Activated CD8-positive, alpha-beta T cell treated with anti-CD3 and anti-CD28 coated beads for 36 hours (primary cell): ENCODE measurements around the gene KCNMB2. TPM values are rescaled to one million over a fixed set of nuclear protein-coding genes. Genes with fewer than 3 reads are reported as not detected.

Experiments used
- ATAC-seq: fragments of 200-7000 bp; cut with Tn5 transposase; one replicate; pipeline ENCODE4 v1.10.0; 2021; ENCODE audit warnings: mild to moderate bottlenecking, moderate library complexity
- CTCF ChIA-PET: fragments of 350-600 bp; sonication (Branson Sonifier 250); formaldehyde crosslinking; loops from one replicate; lab custom pipeline; 2021; ENCODE audit warnings: antibody characterized with exemption; lab: Charles Lee
- POLR2A ChIA-PET: fragments of 350-600 bp; sonication (Branson Sonifier 250); formaldehyde crosslinking; loops from one replicate; lab custom pipeline; 2021; ENCODE audit warnings: antibody characterized with exemption; lab: Charles Lee
- DNase-seq: peaks from one replicate; pipeline ENCODE4 v3.0.0-alpha.2; 2020
- H3K27ac Mint-ChIP-seq: one replicate; pipeline ENCODE4 v1.8.0; 2021; ENCODE audit warnings: mild to moderate bottlenecking, mixed read lengths
- H3K27me3 Mint-ChIP-seq: one replicate; pipeline ENCODE4 v1.8.0; 2021; ENCODE audit warnings: mixed read lengths
- H3K36me3 Mint-ChIP-seq: one replicate; pipeline ENCODE4 v1.8.0; 2021; ENCODE audit warnings: low read depth, mixed read lengths
- H3K4me1 Mint-ChIP-seq: one replicate; pipeline ENCODE4 v1.8.0; 2021; ENCODE audit warnings: low read depth, mixed read lengths
- H3K4me3 Mint-ChIP-seq: one replicate; pipeline ENCODE4 v1.8.0; 2021; ENCODE audit warnings: mild to moderate bottlenecking, moderate library complexity, mixed read lengths
- H3K9me3 Mint-ChIP-seq: one replicate; pipeline ENCODE4 v1.8.0; 2021; ENCODE audit warnings: mixed read lengths
- intact Hi-C: fragments of 100-400 bp; cut with micrococcal nuclease; formaldehyde crosslinking; loops from one replicate; pipeline ENCODE4 v1.10.0; 2022
- total RNA-seq, 2 experiments: library from RNA; stranded (reverse); gene quantifications; one replicate each; pipeline ENCODE4 v1.2.3, GENCODE V29; 2021
- TF ChIP-seq, protein P1 (sequence below): fragments of 200-600 bp; IDR thresholded peaks from one replicate; pipeline ENCODE4 v1.8.0; 2022; ENCODE audit warnings: antibody characterized with exemption, mild to moderate bottlenecking

Gene KCNMB2
- total RNA-seq, 2 experiments from 2014 or later, result not detected

DNA sequence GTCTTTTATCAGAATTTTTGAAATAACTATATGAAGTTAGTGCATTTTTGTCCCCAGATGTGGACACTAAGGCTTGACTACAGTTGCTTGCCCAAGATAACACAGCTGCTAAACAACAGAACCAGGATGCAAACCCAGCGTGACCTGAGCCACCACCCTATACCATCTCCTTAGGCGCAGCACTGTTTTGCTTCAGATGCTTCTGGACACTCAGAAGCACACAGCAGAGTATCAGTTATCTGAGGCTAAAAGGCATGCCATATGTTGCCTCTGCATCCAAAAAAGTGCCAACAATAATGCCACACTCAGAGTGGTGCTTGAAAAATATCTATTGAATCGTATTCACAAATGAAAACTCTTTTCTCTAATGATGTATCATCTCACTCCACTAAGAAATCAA lies 24.5 kb downstream of the KCNMB2 start:
- DNase-seq (no peak), ATAC-seq (no peak)
- Mint-ChIP-seq H3K27ac (no peak overlapping the region), H3K9me3 (no peaks in the 10 kb centered on the region), H3K4me1 (no peaks in the 10 kb centered on the region), H3K27me3 (peaks cover 2% of the 10 kb centered on the region), H3K36me3 (no peaks in the 10 kb centered on the region), H3K4me3 (no peak overlapping the region)
- intact Hi-C loops, result no loop called here
- ChIA-PET CTCF (no interaction called here), POLR2A (no interaction called here)
- TF ChIP-seq, protein P1, sequence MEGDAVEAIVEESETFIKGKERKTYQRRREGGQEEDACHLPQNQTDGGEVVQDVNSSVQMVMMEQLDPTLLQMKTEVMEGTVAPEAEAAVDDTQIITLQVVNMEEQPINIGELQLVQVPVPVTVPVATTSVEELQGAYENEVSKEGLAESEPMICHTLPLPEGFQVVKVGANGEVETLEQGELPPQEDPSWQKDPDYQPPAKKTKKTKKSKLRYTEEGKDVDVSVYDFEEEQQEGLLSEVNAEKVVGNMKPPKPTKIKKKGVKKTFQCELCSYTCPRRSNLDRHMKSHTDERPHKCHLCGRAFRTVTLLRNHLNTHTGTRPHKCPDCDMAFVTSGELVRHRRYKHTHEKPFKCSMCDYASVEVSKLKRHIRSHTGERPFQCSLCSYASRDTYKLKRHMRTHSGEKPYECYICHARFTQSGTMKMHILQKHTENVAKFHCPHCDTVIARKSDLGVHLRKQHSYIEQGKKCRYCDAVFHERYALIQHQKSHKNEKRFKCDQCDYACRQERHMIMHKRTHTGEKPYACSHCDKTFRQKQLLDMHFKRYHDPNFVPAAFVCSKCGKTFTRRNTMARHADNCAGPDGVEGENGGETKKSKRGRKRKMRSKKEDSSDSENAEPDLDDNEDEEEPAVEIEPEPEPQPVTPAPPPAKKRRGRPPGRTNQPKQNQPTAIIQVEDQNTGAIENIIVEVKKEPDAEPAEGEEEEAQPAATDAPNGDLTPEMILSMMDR, result no peak

GRCh38 chr3:178561239-178561638 lies 25.0 kb downstream of the KCNMB2 start:
- no peak overlapping the region for H3K4me3 Mint-ChIP-seq
- ATAC-seq, result no peak
- intact Hi-C loops, result no loop called here
- no peaks in the 10 kb centered on the region for H3K36me3 Mint-ChIP-seq
- H3K27ac Mint-ChIP-seq, result no peak overlapping the region
- CTCF ChIA-PET, result no interaction called here
- no peaks in the 10 kb centered on the region for H3K9me3 Mint-ChIP-seq
- TF ChIP-seq, protein P1, result no peak
- POLR2A ChIA-PET, result no interaction called here
- peaks cover 2% of the 10 kb centered on the region for H3K27me3 Mint-ChIP-seq
- no peak for DNase-seq
- no peaks in the 10 kb centered on the region for H3K4me1 Mint-ChIP-seq

DNA sequence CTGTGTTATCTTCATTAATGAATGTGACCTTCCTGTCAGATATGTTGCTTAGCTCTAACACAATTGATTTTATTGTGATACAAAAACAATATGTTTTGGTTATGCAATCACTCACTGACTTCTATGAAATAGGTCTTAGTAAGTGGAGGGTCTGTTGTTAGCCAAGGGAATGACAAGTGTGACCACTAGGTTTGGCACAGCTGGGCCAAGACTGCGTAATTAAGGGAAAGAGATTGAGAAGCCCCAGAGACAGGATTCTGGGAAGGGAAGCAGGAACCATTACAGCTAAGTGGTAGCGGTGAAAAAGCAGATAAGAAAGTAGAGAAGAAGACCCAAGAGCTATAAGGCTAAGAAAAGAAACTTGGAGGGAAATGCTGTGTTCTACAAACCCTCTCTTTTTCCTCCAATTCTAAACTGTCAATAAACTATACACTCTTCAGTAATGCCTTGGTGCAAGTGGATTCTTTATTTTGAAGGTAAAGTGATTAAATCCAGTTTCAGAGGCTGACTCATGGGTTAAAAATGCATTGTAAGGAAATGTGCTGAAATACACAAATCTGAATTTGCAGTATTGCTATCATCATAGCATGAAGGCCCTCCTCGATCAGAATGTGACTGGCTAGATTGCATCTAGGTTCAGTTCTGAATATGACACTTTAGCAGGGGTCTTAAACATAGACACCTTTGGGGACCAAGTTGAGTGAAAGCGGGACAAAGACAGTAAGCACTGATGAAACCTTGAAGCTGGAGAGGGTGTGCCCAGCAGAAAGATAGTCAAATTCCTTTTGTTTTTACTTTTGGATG lies 26.1 kb downstream of the KCNMB2 start:
- no peaks in the 10 kb centered on the region for H3K9me3 Mint-ChIP-seq

DNA sequence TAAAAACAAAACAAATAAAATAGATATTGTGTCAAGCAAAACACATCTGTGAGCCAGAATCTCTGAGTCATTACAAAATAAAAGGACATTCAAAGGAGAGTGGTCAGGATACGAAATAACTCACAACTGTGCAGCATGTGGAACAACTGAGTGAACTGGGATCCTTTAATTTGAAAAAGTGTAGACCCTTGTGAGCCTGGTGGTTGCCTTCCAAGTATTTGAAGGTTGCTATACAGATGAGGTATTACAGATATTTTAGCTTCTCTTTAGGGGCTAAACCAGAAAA lies 26.7 kb downstream of the KCNMB2 start:
- H3K4me1 Mint-ChIP-seq, result no peaks in the 10 kb centered on the region
- no peaks in the 10 kb centered on the region for H3K9me3 Mint-ChIP-seq
- peaks cover 2% of the 10 kb centered on the region for H3K27me3 Mint-ChIP-seq
- intact Hi-C loops, result no loop called here
- ATAC-seq, result no peak
- POLR2A ChIA-PET, result no interaction called here
- no peak overlapping the region for H3K4me3 Mint-ChIP-seq
- CTCF ChIA-PET, result no interaction called here
- no peaks in the 10 kb centered on the region for H3K36me3 Mint-ChIP-seq
- DNase-seq, result no peak
- H3K27ac Mint-ChIP-seq, result no peak overlapping the region
- TF ChIP-seq, protein P1, result no peak

More for the DNA sequence above, 26.1 kb downstream of the KCNMB2 start:
- TF ChIP-seq, protein P1, result no peak
- H3K4me1 Mint-ChIP-seq, result no peaks in the 10 kb centered on the region
- ATAC-seq (no peak), DNase-seq (no peak)
- H3K27ac Mint-ChIP-seq, result no peak overlapping the region
- CTCF ChIA-PET, result no interaction called here
- no peaks in the 10 kb centered on the region for H3K36me3 Mint-ChIP-seq
- H3K27me3 Mint-ChIP-seq, result peaks cover 2% of the 10 kb centered on the region
- intact Hi-C loops, result no loop called here
- no peak overlapping the region for H3K4me3 Mint-ChIP-seq
- POLR2A ChIA-PET, result no interaction called here

DNA sequence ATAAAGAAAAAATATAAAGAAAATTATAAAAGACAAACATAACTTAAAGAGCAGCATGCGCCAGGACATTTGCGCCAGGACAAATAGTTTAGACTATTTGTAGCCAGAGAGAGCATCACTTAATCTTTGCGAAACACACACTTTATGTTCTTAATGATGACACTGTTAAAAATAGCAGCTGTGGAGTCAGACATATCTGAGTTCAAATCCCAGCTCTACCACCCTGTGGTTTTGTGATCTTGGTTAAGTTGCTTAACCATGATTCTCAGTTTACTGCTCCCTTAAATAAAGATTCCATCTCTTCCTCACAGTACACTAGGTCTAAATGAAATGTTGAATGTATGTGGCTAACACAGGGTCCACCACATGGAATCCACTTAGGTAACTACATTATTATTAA lies 31.4 kb downstream of the KCNMB2 start:
- DNase-seq (no peak), ATAC-seq (no peak)
- CTCF ChIA-PET, result no interaction called here
- H3K27ac Mint-ChIP-seq, result no peak overlapping the region
- H3K9me3 Mint-ChIP-seq, result no peaks in the 10 kb centered on the region
- POLR2A ChIA-PET, result no interaction called here
- no peaks in the 10 kb centered on the region for H3K36me3 Mint-ChIP-seq
- TF ChIP-seq, protein P1, result no peak
- peaks cover 3% of the 10 kb centered on the region for H3K27me3 Mint-ChIP-seq
- no peaks in the 10 kb centered on the region for H3K4me1 Mint-ChIP-seq
- no peak overlapping the region for H3K4me3 Mint-ChIP-seq
- intact Hi-C loops, result no loop called here
